Esophagus muscularis mucosa (tissue), 3 donors: ENCODE results near the gene USP35.
A peak's percentile ranks its signal among the peaks of the same experiment; 100 is the strongest.

ENCODE experiments used
- CTCF ChIP-seq, 3 experiments: fragments of 200-600 bp in 2 of 3; fragments of 450-650 bp in 1 of 3; sonication (generic) in 2 of 3; IDR thresholded peaks; one replicate each; pipeline ENCODE4 v1.5.1; 2017 to 2019; ENCODE audit warnings: antibody characterized with exemption in 3 of 3, mild to moderate bottlenecking in 2 of 3, moderate library complexity in 1 of 3
- POLR2A ChIP-seq: fragments of 450-650 bp; IDR thresholded peaks from one replicate; pipeline ENCODE4 v1.6.1; 2017; ENCODE audit warnings: antibody characterized with exemption, moderate library complexity, mild to moderate bottlenecking, low read depth
- POLR2AphosphoS5 ChIP-seq, 2 donors: sonication (generic); formaldehyde crosslinking; IDR thresholded peaks; one replicate each; pipeline ENCODE4 v1.6.1; 2017; ENCODE audit warnings: antibody characterized with exemption in 2 of 2

GRCh38 chr11:78161962-78162371 lies 26.8 kb upstream of the USP35 start:
- TF ChIP-seq CTCF (IDR thresholded peaks at IDR 0.05) (no peak), POLR2A (no peak), POLR2AphosphoS5 (IDR thresholded peaks at IDR 0.05) (peak; percentile 57 to 65)
